Activated gamma-delta T cell treated with anti-CD3 and anti-CD28 coated beads, Interleukin-2, amount 50 U/mL, for 16 hours (primary cell): ENCODE results near the gene KCNC2.

Experiments
- DNase-seq: peaks from one replicate; pipeline ENCODE4 v3.0.0-alpha.2; 2020; ENCODE audit warnings: low read depth

KCNC2 gene

DNA sequence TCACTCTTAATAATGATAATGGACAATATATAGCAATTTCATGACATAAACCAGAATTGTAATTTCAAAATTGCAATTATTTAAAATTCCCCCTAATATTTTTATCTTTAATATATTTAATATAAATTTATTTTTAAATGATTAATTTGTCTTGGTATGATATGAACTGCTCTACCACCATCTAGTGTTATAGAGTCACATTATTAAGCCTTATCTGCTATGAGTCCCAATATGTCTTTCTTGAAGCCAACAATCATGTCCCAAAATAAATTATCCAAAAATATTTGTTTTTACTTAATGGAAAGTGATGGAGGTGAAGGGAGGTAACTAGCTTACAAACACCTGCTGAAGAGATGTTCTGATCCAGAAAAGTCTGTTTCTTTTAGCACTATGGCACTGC lies 151.4 kb downstream of the KCNC2 start:
- DNase-seq: no peak

DNA sequence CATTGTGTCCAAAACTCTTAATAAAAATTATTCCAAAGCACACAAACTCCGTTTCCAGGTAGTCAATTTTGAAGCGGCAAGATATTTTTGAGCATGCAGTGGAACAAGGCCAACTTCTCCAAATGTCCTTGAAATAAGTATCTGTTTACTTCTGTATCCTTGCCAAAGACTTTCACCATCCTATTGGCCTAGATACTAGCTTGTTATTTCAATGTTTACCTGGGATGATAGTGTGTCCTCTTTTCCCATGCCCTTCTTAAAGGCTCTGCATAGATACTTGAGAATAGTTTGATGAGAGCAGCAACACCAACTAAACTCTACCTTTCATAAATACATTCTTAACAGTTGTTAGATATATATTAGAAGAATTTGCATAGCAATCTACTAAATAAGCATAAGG lies 160.9 kb downstream of the KCNC2 start:
- no peak for DNase-seq

- no peak for DNase-seq
Observed at GRCh38 chr12:75047885-75048525, 161.6 kb downstream of the KCNC2 start.

DNA sequence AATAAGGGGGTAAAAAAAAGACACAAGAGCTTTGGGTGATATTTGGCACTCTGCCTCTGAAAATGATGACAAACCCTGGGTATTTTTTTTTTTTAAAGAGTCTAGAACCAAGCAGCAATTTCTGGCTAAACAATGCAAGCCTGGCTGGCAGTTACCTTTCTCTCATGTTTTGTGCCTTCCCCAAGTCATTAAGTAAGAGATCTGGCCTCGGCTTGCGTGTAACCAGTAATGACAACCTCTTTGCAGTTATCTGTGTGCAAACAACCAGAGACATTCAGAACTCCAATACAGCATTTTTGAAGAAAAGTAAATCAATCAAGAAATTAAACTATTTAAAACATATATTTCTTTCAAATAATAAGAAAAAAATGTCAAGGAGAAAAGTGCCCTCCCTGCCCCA lies 167.5 kb downstream of the KCNC2 start:
- no peak for DNase-seq

- DNase-seq: no peak
Observed at GRCh38 chr12:75041472-75041871, 168.2 kb downstream of the KCNC2 start.

DNA sequence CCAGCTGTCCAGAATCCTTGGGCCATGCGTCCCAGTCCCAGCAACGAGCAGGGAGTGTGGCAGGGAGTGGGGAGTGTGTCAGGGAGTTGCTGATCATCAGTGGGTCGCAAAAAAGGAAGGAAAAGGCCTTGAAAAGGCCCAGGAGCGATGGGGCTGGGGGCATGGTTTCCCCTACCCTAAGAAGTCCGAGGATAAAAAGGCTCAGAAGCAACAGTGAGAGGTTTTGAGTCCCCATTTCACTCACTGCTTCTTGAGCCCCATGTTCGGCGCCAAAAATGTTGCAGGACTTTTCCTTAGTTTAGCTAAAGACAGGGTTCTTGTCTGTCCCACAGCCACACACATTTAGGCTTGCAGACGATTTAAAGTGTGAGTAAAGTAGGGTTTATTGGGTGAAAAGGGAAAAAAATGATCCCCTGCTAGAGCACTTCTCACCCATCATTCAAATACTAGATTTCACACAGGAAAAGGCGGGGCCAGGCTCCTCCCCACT lies 189.5 kb downstream of the KCNC2 start:
- DNase-seq: no peak

DNA sequence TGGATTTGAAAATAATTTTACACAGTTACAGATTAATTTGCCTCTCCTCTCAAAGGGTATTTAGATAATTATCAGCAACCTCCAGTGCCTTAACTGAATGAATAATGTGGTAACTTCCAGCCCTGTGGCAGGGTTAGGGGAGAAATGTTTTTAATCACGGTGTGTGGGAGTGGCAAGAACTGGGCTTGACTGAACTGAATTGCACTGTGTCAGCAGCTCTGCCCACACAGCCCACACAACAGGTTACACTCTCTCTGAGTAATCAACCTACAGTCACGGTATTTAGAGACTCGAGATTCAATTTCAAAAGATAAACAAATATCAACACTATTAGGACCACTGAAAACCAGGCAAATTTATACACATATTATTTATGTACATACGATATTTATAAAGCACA lies 198.5 kb downstream of the KCNC2 start:
- DNase-seq: no peak

DNA sequence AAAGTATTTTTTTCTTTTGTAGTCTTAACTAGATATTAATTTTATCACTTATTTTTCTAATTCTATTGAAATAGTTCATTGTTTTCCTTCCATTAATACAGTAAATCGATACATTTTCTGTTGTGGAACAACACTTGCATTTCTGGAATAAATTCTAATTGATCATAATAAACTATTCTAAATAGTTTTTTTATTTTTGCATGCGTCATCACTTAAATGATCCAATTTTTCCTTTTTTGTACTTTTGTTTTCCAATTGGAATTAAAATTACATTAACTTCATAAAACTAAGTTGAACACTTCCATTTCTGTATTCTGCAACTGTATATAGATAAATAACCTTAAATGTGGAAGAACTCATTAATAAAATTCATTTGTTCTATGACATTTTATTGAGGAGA lies 202.5 kb downstream of the KCNC2 start:
- no peak for DNase-seq

DNA sequence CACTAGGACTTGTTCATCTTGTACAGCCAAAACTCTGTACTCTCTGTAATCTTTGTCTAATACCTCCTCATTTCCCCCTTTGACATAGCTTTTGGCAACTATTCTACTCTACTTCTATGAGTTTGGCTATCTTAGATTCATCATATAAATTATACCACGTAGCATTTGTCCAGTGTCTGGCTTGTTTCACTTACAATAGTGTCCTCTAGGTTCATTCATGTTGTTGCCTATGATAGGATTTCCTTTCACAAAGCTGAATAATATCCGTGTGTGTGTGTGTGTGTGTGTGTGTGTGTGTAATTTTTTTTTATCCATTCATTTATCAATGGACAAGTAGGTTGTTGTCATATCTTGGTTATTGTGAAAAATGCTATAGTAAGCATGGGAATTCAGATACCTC lies 209.5 kb downstream of the KCNC2 start:
- no peak for DNase-seq

- no peak for DNase-seq
Observed at GRCh38 chr12:74999474-74999873, 210.2 kb downstream of the KCNC2 start.
